K562 (cell line): ENCODE results near the gene CAPN14. TPM values are rescaled to one million over a fixed set of nuclear protein-coding genes. Genes with fewer than 3 reads are reported as not detected.

Experiments
- ATAC-seq: fragments of 200-7000 bp; cut with Tn5 transposase; 3 replicates; pipeline ENCODE4 v1.9.1; 2020; ENCODE audit warnings: moderate library complexity
- BruUV-seq: library from RNA; stranded (reverse); fragments of 400-500 nt; replicated peaks from 2 replicates; lab custom pipeline; 2021; lab: Mats Ljungman, UMichigan
- CTCF ChIA-PET: fragments of 300-600 bp; formaldehyde crosslinking; extraction: SDS; loops from one replicate; lab custom pipeline; 2021; ENCODE audit warnings: low intra/inter-chr PET ratio; lab: Yijun Ruan, JAX
- POLR2A ChIA-PET: fragments of 300-600, 350-650 bp; sonication (Branson Sonifier 250); formaldehyde crosslinking; extraction: SDS; loops from one replicate; lab custom pipeline; 2021; ENCODE audit warnings: antibody characterized with exemption, inconsistent platforms; lab: Yijun Ruan, JAX
- DNase-seq, 4 experiments: peaks; one replicate each; pipeline versions ENCODE4 v3.0.0 to v3.0.0-alpha.2; 2011 to 2018; ENCODE audit warnings: low spot score in 3 of 4, mixed read lengths in 3 of 4; ENCODE audit errors: extremely low read depth in 1 of 4
- FAIRE-seq: peaks from 2 replicates; lab custom pipeline; 2011; peaks lifted over from hg19 to GRCh38; lab: Jason Lieb, UNC
- H2AFZ ChIP-seq: 2 replicates; pipeline ENCODE4 v1.6.0; 2011; ENCODE audit warnings: low read depth, low read length, control low read depth, inconsistent platforms
- H3K27ac ChIP-seq: fragments of 200-600 bp; 3 replicates; pipeline ENCODE4 v1.8.0; 2011; ENCODE audit warnings: low read depth, mild to moderate bottlenecking, control low read depth, inconsistent platforms, low read length, moderate library complexity, mixed read lengths; ENCODE audit errors: extremely low read depth
- H3K27me3 ChIP-seq, 2 experiments: fragments of 300-600 bp in 1 of 2; 2 replicates in 1 of 2; 3 replicates in 1 of 2; pipeline versions ENCODE4 v1.6.0 to v1.8.0; 2011; ENCODE audit warnings: inconsistent platforms in 2 of 2, low read length in 2 of 2, mild to moderate bottlenecking in 1 of 2, mixed read lengths in 1 of 2, moderate library complexity in 1 of 2; ENCODE audit not compliant: control insufficient read depth in 2 of 2, insufficient read depth in 2 of 2
- H3K36me3 ChIP-seq: fragments of 300-600 bp; 3 replicates; pipeline ENCODE4 v1.8.0; 2011; ENCODE audit warnings: mild to moderate bottlenecking, low read length, inconsistent platforms; ENCODE audit not compliant: control insufficient read depth, insufficient read depth
- H3K4me1 ChIP-seq, 2 experiments: fragments of 200-600 bp in 1 of 2; replicated peaks in 1 of 2; 2 replicates in 1 of 2; 3 replicates in 1 of 2; pipeline versions ENCODE4 v1.5.1 to v1.8.0; 2011; ENCODE audit warnings: inconsistent platforms in 2 of 2, low read length in 2 of 2, mild to moderate bottlenecking in 1 of 2, mixed read lengths in 1 of 2, moderate library complexity in 1 of 2; ENCODE audit not compliant: control insufficient read depth in 2 of 2, insufficient read depth in 2 of 2
- H3K4me2 ChIP-seq: 2 replicates; pipeline ENCODE4 v1.6.1; 2011; ENCODE audit warnings: low read length, control low read depth, inconsistent platforms, mixed read lengths; ENCODE audit not compliant: insufficient read depth
- H3K4me3 ChIP-seq: fragments of 200-600 bp; sonication (generic), shearing (Covaris generic); 2 replicates; pipeline ENCODE4 v1.5.1; 2016; ENCODE audit warnings: control low read depth, inconsistent platforms
- H3K79me2 ChIP-seq: fragments of 200-600 bp; 3 replicates; pipeline ENCODE4 v1.8.0; 2011; ENCODE audit warnings: low read length, inconsistent platforms; ENCODE audit not compliant: control insufficient read depth, insufficient read depth
- H3K9ac ChIP-seq, 2 experiments: 2 replicates each; pipeline versions ENCODE4 v1.6.0 to v1.6.1; 2011; ENCODE audit warnings: low read depth in 2 of 2, low read length in 2 of 2, control low read depth in 1 of 2, inconsistent platforms in 1 of 2, mild to moderate bottlenecking in 1 of 2, mixed read lengths in 1 of 2; ENCODE audit not compliant: insufficient read depth in 1 of 2
- H3K9me1 ChIP-seq: one replicate; pipeline ENCODE4 v1.6.0; 2011; ENCODE audit warnings: inconsistent platforms, mild to moderate bottlenecking, low read length, moderate library complexity; ENCODE audit not compliant: control insufficient read depth, insufficient read depth
- H3K9me3 ChIP-seq: replicated peaks from 2 replicates; pipeline ENCODE4 v1.5.1; 2011; ENCODE audit warnings: low read depth, low read length, inconsistent platforms; ENCODE audit not compliant: control insufficient read depth, insufficient read depth
- H4K20me1 ChIP-seq: replicated peaks from 2 replicates; pipeline ENCODE4 v1.6.1; 2011; ENCODE audit warnings: low read length, inconsistent platforms, mixed read lengths; ENCODE audit not compliant: control insufficient read depth, insufficient read depth
- CHD1 ChIP-seq: fragments of 200-600 bp; sonication (generic); IDR thresholded peaks from one replicate; pipeline ENCODE4 v1.6.1; 2012; ENCODE audit warnings: mild to moderate bottlenecking, moderate library complexity, low read length, inconsistent platforms
- PHTF2 ChIP-seq: fragments of 250-450 bp; sonication (Bioruptor Pico); IDR thresholded peaks from 2 replicates; pipeline ENCODE4 v1.5.0; 2021; ENCODE audit warnings: mild to moderate bottlenecking
- SMARCA4 ChIP-seq: fragments of 450-650 bp; IDR thresholded peaks from 2 replicates; pipeline ENCODE4 v1.6.1; 2016
- STAG1 ChIP-seq: sonication (generic); formaldehyde crosslinking; IDR thresholded peaks from 2 replicates; pipeline ENCODE4 v1.5.0; 2020; ENCODE audit warnings: missing genetic modification reagents, borderline replicate concordance
- ZNF324 ChIP-seq: fragments of 250-450 bp; sonication (Bioruptor Pico); IDR thresholded peaks from 2 replicates; pipeline ENCODE4 v1.4.0; 2020; ENCODE audit warnings: mild to moderate bottlenecking
- ZNF347 ChIP-seq: fragments of 450-650 bp; formaldehyde crosslinking; IDR thresholded peaks from 2 replicates; pipeline ENCODE4 v1.4.0; 2020; ENCODE audit warnings: low read depth, mild to moderate bottlenecking, moderate library complexity
- WGBS: fragments of 100-300 bp; shearing (Covaris generic); methylation state at CpG from one replicate; pipeline ENCODE4 v1.1.6; 2016; ENCODE audit warnings: low coverage, mixed read lengths; ENCODE audit not compliant: insufficient coverage; ENCODE audit errors: missing lambda C conversion rate; 5-methylcytosine and 5-hydroxymethylcytosine counted together
- in situ Hi-C: fragments of 300-500 bp; cut with MboI; formaldehyde crosslinking; loops from 4 replicates; pipeline ENCODE4 v1.15.0; 2018; ENCODE audit warnings: inconsistent platforms, mixed read lengths
- intact Hi-C: fragments of 100-400 bp; cut with micrococcal nuclease; formaldehyde crosslinking; loops from 2 replicates; pipeline ENCODE4 v1.14.2; 2022
- polyA plus RNA-seq, 8 experiments: library from polyadenylated mRNA; depleted of rRNA in 4 of 8; stranded (reverse) in 5 of 8; unstranded in 3 of 8; fragments of >200 nt; fragmentation: Nextera tagmentation in 2 of 8; fragmentation: Illumina TruSeq in 1 of 8; extraction: Ambion mirVana in 2 of 8; extraction: Trizol in 1 of 8; gene quantifications; 2 replicates each; pipeline versions ENCODE4 v1.2.1 to v1.2.3, GENCODE V29; 2011 to 2014; ENCODE audit warnings: inconsistent platforms in 1 of 8, missing spikeins in 1 of 8
- total RNA-seq, 7 experiments: library from RNA; depleted of rRNA in 6 of 7; stranded (reverse); fragments of >200 nt in 6 of 7; fragmentation: Illumina TruSeq in 2 of 7; extraction: Trizol in 2 of 7; gene quantifications; 2 replicates each; pipeline versions ENCODE4 v1.2.1 to v1.2.3, GENCODE V29; 2011 to 2021; ENCODE audit warnings: low replicate concordance in 1 of 7

The CAPN14 gene
- total and polyA plus RNA-seq, 9 of the 15 experiments (the other 6 are each of a cell fraction or from before 2014, with no cell fraction given), result not detected

GRCh38 chr2:31251018-31251417 lies 33.7 kb upstream of the CAPN14 start:
- BruUV-seq, result no TSS peak
- CTCF ChIA-PET, result no interaction called here
- DNase-seq, result no peak
- Histone ChIP-seq H3K27me3 (peaks cover 0 to 13% of the 10 kb centered on the region in 2 experiments; a peak in 1 of 5 replicates), H3K4me3 (no peak overlapping the region), H3K9me3 (no peaks in the 10 kb centered on the region), H4K20me1 (0 out of 2 replicates have a peak, but pooled peaks cover 5% of the 10 kb centered on the region), H3K9me1 (peaks cover 7% of the 10 kb centered on the region), H3K4me2 (no peak overlapping the region), H3K9ac (no peak overlapping the region; a peak in 1 of 4 replicates), H3K79me2 (no peaks in the 10 kb centered on the region)
- in situ Hi-C loops, result no loop called here
- intact Hi-C loops, result no loop called here
- 0% methylated on average over 2 of the region's 3 CpGs for WGBS
- TF ChIP-seq SMARCA4, result no peak
- TF ChIP-seq ZNF324 (CRISPR knock-in tag), result no peak
- no peak for TF ChIP-seq PHTF2
- no peak for TF ChIP-seq CHD1
- no peak for TF ChIP-seq ZNF347
- no peak for TF ChIP-seq STAG1 (CRISPR knock-in tag)
- TF ChIP-seq, all 486 proteins: peak for 0
- no peak overlapping the region for H2AFZ ChIP-seq
- no peak overlapping the region for H3K27ac ChIP-seq
- H3K4me1 ChIP-seq, result no peaks in the 10 kb centered on the region; a peak in 3 of 5 replicates
- POLR2A ChIA-PET, result interaction anchor here (0.6 kb wide), 2 partner anchors 13 to 43 kb away, joined by 3 to 4 read pairs; no protein-coding TSS in a partner anchor
- H3K36me3 ChIP-seq, result no peaks in the 10 kb centered on the region
- FAIRE-seq, result no peak
- no peak for ATAC-seq
